Measurements from ENCODE around the gene PRICKLE1. TPM values are rescaled to one million over a fixed set of nuclear protein-coding genes. Genes with fewer than 3 reads are reported as not detected.

The PRICKLE1 gene
- total and polyA plus RNA-seq, 10 of the 15 experiments (the other 5 are each of a cell fraction or from before 2014, with no cell fraction given), result 0.47 to 2.8 (median 0.86) TPM

GRCh38 chr12:42546709-42547108 lies 42.8 kb downstream of the PRICKLE1 start:
- H3K9me3 ChIP-seq (replicated peaks; ENCODE audit: control insufficient read depth, insufficient read depth, low read length), result no peaks in the 10 kb centered on the region
- RAD21 ChIA-PET (ENCODE audit: unreplicated experiment), result no interaction called here
- no peaks in the 10 kb centered on the region for H3K36me3 ChIP-seq (ENCODE audit: control insufficient read depth in 2 of 2, insufficient read depth in 2 of 2, low read length in 1 of 2)
- peak overlapping the region; percentile 30; the same call in 1 of the 2 replicates for H2AFZ ChIP-seq (ENCODE audit: control insufficient read depth, low read depth, low read length)
- DNase-seq (ENCODE audit: low read depth, low spot score), result no peak
- no peak overlapping the region for H3K4me2 ChIP-seq (ENCODE audit: control insufficient read depth, insufficient read depth)
- no peaks in the 10 kb centered on the region for H4K20me1 ChIP-seq (ENCODE audit: control insufficient read depth, insufficient read depth)
- intact Hi-C loops (cut with micrococcal nuclease; ENCODE audit: unreplicated experiment), result no loop called here
- no peak for ATAC-seq
- TF ChIP-seq FOS (IDR thresholded peaks at IDR 0.05; ENCODE audit: borderline replicate concordance, extremely low read depth, insufficient read length), result no peak
- no peak for TF ChIP-seq WRNIP1 (IDR thresholded peaks at IDR 0.05; ENCODE audit: borderline replicate concordance, low read depth, low read length)
- TF ChIP-seq EED (IDR thresholded peaks at IDR 0.05; ENCODE audit: low read depth), result no peak
- TF ChIP-seq NR2F1 (conservative IDR thresholded peaks at IDR 0.05), result no peak
- TF ChIP-seq EP300 (IDR thresholded peaks at IDR 0.05; ENCODE audit: borderline replicate concordance in 1 of 2, control insufficient read depth in 1 of 2, low read depth in 2 of 2, low read length in 2 of 2), result no peak
- no peak for TF ChIP-seq GABPA (IDR thresholded peaks at IDR 0.05; ENCODE audit: low read depth)
- TF ChIP-seq CREM (IDR thresholded peaks at IDR 0.05; ENCODE audit: low read depth), result no peak
- no peak for TF ChIP-seq MYB (IDR thresholded peaks at IDR 0.05; ENCODE audit: borderline replicate concordance, low read depth, low read length)
- no peak for TF ChIP-seq RELB (IDR thresholded peaks at IDR 0.05; ENCODE audit: low read depth)
- no peak for TF ChIP-seq TBL1XR1 (IDR thresholded peaks at IDR 0.05; ENCODE audit: low read depth, low read length)
- TF ChIP-seq YY1 (IDR thresholded peaks at IDR 0.05; ENCODE audit: low read depth, low read length), result no peak
- TF ChIP-seq MAX (IDR thresholded peaks at IDR 0.05; ENCODE audit: low read depth, low read length), result no peak
- TF ChIP-seq TCF12 (IDR thresholded peaks at IDR 0.05; ENCODE audit: low read depth, low read length), result no peak
- TF ChIP-seq ZNF687 (IDR thresholded peaks at IDR 0.05), result no peak
- no peak for TF ChIP-seq TARDBP (IDR thresholded peaks at IDR 0.05; ENCODE audit: borderline replicate concordance)
- TF ChIP-seq SREBF1 (IDR thresholded peaks at IDR 0.05; ENCODE audit: low read length), result no peak
- no peaks in the 10 kb centered on the region for H3K79me2 ChIP-seq (ENCODE audit: control insufficient read depth, insufficient read depth, low read length)
- no TSS peak for BruUV-seq (replicated peaks)
- CTCF ChIA-PET, result no interaction called here
- H3K27ac ChIP-seq (ENCODE audit: control insufficient read depth, insufficient read depth), result no peak overlapping the region
- H3K4me3 ChIP-seq, result no peak overlapping the region; the same call in 1 of the 2 replicates
- POLR2A ChIA-PET, result no interaction called here
- 48% methylated on average over 2 of the region's 2 CpGs for WGBS (ENCODE audit: insufficient coverage, insufficient replicate concordance, low lambda C conversion rate, missing lambda C conversion rate)
- H3K9ac ChIP-seq (ENCODE audit: control insufficient read depth, insufficient read depth, low read length), result no peak overlapping the region
- FAIRE-seq, result no peak
- no peaks in the 10 kb centered on the region; a peak in 1 of 4 replicates for H3K27me3 ChIP-seq (replicated peaks in 1 of 2; ENCODE audit: control insufficient read depth in 2 of 2, insufficient read depth in 2 of 2, low read length in 1 of 2)
- no peaks in the 10 kb centered on the region for H3K4me1 ChIP-seq (ENCODE audit: control insufficient read depth, insufficient read depth, low read length)
- SMC1A ChIA-PET (ENCODE audit: uncharacterized antibody, unreplicated experiment), result interaction anchor here (0.7 to 1.2 kb wide), 2 partner anchors 23 to 84 kb away, joined by 3 read pairs; no protein-coding TSS in a partner anchor
- in situ Hi-C loops (cut with MboI), result no loop called here

Measured in GM12878 (cell line).